Measurements from ENCODE around the gene STAC2.

DNA sequence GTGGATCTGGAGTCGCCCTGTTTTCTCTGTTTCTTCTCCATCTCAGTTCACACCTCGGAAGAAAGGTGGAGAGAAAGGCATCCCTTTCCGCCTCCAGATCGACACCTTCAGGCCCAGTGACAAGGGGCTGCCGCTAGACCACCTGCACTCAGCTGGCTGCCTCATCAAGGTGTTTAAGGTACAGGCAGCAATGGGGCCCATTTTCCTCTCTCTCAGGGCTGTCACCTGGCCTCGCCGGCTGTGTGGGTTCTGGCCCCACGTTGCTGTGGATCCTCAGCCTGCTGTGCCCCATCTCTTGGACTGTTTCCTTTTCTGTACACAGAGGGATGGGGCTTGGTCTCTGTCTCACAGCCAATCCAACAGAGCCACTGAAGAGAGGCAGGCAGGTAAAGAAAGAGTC, 17.4 kb upstream of the STAC2 start:
- TF ChIP-seq, protein P1, sequence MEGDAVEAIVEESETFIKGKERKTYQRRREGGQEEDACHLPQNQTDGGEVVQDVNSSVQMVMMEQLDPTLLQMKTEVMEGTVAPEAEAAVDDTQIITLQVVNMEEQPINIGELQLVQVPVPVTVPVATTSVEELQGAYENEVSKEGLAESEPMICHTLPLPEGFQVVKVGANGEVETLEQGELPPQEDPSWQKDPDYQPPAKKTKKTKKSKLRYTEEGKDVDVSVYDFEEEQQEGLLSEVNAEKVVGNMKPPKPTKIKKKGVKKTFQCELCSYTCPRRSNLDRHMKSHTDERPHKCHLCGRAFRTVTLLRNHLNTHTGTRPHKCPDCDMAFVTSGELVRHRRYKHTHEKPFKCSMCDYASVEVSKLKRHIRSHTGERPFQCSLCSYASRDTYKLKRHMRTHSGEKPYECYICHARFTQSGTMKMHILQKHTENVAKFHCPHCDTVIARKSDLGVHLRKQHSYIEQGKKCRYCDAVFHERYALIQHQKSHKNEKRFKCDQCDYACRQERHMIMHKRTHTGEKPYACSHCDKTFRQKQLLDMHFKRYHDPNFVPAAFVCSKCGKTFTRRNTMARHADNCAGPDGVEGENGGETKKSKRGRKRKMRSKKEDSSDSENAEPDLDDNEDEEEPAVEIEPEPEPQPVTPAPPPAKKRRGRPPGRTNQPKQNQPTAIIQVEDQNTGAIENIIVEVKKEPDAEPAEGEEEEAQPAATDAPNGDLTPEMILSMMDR (conservative IDR thresholded peaks at IDR 0.05; ENCODE audit: low read length), result no peak
- TF ChIP-seq EZH2phosphoT487 (IDR thresholded peaks at IDR 0.05; ENCODE audit: borderline replicate concordance, low read depth, low read length), result no peak

All from OCI-LY7 (cell line).